AG20443 (cell line): ENCODE data around the gene METTL3.

ENCODE experiments used
- DNase-seq: peaks from one replicate; pipeline ENCODE4 v3.0.0; 2012; ENCODE audit warnings: low spot score, mixed read lengths

The METTL3 gene

DNA sequence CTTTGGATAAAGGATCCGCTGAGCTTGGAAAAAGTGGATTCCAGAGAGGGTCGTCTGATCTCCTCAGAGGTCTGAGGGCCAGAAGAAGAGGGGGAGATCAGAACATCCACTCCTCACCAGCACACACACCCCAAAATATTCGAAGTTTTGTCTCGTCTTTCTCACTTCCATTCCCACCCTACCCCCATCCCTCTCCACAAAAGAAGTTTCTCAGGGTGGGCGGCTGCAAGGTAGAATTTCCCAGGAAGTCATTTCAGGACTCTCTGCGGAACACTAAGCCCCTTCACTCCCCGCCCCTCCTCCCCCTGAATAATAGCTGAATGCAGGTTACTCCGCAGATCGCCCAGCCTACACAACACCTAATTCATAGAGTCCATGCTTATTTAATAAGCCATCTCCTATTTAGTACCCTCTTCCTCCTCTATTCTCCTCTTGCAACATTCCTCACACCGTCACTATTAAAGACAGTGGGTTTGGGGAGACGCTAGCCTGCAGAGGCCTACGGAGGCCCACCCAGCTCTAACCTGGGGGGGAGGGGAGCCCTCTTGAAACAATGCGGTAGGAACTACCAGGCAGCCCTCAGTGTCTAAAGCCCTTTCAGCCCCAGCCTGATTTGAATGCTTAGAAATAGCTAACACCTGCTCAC lies 15.7 kb upstream of the METTL3 start:
- DNase-seq: no peak

DNA sequence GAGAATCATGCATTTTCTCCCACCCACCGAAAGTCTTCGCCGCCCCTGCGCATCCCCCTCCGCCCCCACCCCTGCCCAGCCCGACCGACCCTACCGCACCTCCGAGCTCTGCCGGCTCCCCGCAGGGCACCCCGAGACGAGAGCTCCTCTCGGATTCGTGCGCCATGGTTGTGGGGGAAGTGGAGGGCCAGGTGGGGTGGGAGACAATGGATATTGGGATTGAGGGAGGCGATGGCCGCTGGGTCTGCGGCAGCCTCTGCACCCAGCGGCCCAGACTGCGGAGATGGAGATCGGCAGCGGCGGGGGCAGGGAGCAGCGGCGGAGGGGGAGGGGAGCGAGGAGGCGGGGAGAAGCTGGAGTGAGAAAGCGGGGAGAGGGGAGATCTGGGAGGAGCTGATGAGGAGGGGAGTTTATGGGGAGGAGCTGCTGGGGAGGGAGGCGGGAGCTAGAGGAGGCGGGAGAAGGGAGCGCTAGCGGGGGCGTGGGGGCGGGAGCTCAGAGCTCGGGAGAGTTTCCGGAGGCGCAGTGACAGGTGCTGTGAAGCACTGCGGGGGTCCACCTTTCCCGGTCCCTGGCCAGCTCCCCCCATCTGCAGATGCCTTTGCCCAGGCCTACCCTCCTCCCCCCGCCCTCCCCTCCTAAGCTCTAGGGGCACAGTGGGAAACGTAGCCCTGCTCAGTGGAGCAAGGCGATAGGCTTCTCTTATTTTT lies 15.0 kb upstream of the METTL3 start, which contains the start of gene SALL2:
Gene SALL2 (minus strand): TSS at position 385 of the 710 bp plus-strand sequence. CDS start 219 bp downstream, at position 166.
- peak; percentile 57 for DNase-seq

DNA sequence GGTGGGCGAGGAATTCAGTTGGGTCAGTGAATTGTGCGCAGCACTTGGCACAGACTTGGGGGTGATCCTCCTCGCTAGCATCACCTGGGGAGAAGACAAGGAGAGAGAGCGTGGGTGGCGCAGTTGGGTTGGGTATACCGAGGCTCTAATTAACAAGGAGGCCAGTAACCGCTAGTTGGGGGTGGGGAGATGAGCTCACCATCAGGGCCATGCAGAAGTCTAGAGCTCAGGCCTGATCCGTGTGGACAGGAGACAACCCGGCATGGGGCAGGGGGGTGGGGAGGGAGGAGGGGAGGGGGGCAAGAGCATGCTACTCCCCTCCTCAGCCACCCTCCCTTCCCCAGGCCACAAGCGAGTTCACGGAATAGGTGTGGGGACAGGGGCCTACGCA lies 14.4 kb upstream of the METTL3 start:
- no peak for DNase-seq

DNA sequence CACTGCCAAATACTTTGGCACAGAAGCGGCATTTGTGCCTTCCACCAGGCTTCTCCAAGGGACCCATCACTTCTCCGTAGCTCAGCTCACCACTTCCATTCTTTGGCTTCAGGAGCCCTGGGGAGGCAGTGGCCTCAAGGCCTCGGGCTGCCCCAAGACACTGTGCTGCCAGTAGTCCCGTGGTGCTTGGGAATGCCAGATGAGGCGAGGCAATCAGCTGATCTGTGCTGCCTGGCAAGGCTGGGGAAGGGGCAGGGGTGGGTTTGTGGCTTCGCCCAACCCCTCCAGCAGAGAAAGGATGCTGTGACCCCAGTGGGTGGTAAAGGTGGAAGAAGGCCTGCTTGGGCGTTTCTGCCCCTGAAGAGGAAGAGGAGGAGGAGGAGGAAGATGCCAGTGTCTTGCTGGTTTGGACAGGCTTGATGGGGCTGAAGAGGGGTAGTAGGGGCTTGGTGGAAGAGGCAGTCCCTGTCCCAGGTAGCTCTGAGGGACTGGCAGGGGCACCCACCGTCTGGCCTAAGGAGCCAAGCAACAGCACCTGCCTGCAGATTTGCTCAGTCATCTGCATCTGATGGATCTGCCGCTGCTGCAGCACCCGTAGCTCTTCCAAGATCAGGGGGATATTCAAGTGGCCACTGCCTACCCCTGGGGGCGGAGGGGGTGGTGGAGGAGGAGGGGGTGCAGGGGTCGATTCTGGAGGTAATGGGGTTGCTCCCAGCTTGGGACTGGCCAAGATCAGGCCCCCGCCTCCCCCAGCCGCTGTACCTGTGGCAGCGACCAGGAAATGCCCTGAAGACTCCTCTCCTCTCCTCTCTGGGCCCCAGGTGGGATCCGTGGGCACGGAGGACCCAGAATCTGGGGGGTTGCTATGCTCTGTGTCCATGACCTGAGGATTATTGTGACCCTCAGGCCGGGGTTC lies 13.7 kb upstream of the METTL3 start:
- DNase-seq: no peak

DNA sequence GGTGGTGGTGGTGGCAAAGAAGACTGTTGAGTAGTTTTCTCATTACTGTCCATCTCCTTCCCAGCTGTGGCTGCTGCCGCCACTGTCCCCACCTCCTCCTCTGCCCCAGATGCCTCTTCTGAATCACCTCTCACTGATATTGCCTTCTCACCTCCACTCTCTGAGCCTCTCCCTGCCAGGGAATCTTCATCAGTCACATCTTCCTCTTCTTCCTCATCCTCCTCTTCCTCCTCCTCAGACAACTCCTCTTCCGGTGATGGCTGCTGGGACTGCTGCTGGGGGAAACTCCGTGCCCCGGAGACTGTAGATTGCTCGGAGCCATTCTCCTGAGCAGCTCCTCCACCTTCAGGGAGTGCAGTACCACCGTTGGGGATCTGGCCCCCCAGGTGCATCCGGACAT lies 12.1 kb upstream of the METTL3 start:
- no peak for DNase-seq

DNA sequence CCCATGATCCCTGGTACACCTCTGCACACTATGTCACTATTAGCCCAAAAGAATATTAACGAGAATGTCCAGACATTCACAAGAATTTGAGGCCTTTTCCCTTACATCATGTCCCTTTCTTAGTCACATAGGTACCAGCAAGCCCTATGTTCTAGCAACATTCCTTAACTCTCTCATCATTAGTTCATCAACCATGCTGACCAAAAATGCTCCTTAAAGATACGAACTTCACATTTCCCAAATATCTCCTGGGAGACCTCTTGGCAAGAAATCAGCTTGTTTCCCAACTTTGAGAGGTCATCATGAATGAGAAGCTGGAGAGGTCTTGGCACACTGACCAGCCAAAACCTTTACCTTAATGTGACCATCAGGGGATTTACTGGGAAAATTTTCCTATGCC lies 10.4 kb upstream of the METTL3 start:
- peak; percentile 16 for DNase-seq

DNA sequence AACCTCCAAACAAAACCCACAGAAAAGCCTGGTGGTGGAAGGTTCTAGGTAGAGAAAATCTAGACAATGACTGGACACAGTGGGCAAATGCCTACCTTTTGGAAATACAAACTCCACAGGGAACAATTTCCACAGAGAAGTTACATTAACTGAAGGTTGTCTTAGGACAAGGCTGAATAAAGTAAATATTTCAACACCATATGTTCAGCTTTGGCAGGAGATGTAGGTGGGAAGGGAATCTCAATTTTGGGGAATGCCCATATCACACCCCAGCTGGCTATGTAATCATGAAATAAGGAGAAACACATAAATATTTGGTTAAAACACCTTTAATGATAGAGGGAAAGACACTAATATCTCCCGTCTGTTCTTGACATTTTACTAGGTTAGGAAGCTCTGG lies 9.6 kb upstream of the METTL3 start:
- DNase-seq: no peak

DNA sequence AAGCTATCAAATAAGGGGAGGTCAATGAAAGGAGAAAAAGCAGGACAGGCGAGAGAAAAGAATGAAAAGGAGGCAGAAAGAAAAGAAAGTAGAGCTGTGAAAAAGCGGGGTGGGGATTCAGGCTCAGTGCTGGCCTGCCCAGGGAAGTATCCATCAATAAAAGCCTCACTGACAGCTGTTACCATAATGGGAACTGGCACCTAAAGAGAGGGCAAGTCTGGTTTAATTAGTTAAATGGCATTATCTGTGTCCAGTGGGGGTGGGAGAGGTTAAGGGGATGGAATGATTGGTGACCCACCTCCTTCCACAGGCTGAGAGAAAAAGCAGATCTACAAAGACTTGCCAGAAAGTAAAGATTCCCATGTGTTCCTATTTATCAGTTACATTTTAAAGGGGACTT lies 7.6 kb upstream of the METTL3 start:
- DNase-seq: no peak

DNA sequence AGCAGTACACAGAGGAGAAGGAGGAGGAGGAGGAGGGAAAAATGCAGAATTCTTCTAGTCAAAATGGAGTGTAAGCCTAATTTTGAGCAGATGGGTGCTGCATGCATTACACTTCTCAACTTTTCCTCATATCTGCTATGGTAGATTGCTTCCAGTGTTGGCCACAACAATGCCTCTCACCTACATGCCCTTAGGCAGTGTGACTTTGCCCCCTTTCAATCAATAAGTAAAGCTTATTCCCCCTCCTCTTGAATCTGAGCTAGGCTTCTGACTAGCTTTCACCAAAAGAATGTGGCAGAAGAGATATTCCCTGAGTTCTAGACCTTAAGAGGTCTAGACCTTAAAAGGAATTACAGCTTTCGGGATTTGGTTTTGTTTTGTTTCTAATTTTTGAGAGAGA lies 3.2 kb upstream of the METTL3 start:
- no peak for DNase-seq

DNA sequence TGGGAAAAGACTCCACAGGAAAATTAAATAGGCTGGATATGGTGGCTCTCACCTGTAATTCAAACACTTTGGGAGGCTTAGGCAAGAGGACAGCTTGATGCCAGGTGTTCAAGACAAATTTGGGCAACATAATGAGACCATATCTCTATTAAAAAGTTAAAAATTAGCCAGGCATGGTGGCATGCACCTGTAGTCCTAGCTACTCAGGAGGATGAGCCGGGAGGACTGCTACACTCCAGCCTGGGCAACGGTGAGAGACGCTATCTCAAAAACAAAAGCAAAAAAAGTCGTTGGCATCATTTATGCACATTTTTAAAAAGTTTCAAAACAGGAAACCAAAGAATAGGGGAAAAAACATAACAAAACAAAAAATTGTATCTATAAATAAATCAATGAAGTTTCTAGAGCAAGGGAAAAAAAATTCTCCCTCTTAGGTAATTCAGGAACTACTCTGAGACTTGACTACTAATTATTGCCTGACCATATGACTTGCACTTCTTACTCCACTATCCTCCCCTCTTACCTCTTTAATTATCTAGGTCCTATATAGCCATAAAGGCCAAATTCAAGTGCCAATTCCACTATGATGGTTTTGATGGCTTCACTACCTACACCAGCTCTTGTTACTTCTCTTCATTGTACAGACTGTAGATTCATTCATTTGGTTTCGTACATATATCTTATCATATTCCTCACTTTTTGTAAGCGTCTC lies 1.6 kb downstream of the METTL3 start:
- no peak for DNase-seq

DNA sequence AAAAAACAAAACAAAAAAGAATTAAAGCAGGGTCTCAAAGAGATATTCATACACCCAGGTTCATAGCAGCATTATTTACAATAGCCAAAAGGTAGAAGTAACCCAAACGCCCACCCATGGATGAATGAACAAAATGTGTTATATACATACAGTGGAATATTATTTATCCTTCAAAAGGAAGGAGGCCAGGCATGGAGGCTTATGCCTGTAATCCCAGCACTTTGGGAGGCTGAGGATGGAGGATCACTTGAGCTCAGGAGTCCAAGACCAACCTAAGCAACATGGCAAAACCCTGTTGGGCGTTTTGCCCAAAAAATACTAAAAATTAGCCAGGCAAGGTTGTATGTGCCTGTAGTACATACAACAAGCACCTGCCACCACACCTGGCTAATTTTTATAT lies 4.6 kb downstream of the METTL3 start:
- no peak for DNase-seq

DNA sequence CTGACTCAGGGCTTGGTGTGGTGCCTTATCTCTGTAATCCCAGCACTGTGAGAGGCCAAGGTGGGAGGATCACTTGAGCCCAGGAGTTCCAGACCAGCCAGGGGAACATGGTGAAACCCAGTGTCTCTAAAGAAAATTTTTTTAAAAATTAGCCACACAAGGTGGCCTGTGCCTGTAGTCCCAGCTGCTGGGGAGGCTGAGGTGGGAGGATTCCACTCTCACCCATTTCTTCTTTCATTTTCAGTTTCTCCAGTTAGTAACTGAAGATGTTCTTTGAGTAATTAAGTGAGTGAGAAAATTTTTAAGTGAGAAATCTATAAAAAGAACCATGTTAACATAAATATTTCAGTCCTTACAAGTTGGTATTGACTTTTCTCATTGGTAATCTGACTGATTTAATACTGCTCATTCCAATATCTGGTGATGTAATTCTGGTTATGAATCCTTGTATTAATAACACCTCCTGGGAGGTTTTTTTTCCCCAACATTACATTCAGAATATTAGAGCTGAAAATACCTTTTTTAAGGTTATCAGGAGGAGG lies 6.1 kb downstream of the METTL3 start:
- DNase-seq: no peak

DNA sequence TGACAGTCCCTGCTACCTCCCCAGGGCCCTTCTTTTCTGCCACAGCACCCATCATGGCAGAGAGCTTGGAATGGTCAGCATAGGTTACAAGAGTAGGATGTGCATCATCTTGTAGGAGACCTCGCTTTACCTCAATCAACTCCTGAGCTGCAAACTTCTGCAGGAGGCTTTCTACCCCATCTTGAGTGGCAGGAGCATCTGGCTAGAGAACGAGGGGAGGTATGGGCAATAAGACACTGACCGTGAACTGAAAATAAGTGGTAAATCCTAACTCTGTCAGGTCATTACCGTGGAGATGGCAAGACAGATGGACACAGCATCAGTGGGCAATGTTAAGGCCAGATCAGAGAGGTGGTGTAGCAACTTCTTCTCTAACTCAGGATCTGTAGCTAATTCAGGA lies 7.8 kb downstream of the METTL3 start:
- no peak for DNase-seq

DNA sequence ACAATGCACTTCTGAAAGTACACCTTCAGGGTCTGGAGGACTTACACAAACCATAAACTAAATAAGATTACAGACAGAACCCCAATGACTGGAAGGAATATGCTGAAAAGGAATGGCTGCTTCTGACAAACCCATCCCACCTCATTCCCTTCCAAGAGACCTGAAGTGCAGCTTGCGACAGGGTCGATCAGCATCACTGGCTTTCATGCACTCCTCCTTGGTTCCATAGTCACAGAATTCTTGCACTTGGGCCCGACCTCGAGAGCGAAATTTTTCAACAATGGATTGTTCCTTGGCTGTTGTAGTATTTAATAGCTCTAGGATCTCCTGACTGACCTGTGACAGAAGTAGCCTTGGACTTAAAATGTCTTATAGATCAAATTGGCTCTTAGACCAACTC lies 9.6 kb downstream of the METTL3 start:
- DNase-seq: no peak

DNA sequence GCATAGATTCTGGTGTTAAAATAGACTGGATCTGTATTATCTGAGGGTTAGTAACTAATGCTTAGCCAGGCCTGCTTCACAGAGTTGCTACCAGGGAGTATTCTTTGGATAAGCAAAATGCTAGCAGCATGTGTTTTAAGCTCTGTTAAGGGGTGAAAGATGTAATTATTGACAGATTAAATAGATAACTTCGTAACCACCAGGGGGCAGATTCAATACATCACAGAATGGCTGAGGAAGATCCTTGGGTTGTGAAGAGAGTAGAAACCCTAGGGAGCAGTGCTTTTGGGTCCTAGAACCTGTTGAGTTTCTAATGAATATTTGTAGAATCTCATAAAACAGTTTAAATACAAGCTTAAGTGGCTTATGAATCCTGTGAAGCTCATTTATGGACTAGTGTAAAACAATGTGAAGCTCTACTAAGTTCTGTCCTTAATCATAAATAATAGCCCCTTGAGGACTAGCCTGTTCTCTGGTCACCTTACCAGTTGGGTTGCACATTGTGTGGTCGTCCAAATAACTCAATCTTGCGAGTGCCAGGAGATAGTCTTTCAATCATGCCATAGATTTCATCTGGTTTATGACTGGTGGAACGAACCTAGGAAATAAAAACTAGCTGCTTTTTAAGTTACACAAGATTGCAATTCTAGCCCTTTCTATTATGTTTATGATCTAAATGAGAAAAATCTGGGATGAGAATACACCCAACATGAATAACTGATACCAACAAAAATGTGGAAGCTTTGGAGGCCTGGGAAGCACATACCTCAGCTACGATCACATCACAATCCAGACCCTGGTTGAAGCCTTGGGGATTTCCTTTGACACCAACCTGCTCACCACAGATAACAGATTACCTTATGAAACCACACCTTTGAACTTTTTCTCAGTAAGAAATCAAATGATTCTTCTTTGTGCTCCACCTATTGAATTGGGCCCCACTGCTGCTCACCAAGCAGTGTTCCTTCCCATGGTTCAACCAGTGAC lies 12.3 kb downstream of the METTL3 start:
- DNase-seq: peak; percentile 50

DNA sequence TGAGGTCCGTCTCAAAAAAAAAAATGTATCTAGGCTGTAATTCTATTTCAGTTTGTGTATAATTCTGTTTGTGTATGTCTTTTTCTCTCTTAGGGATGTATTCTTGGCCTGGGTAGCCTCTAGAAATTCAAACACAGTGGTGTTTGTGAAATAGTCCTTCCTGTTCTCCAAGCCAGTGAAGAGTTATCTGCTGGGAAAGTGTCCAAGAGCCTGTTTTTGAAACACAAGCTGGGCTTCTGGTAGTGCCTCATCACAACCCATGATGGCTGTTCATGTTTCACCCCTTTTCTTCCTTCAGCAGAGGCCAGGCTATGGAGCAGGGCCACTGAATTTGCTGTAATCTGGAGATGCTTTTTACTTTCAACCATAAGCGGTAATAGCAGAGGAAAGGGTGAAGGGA lies 14.7 kb downstream of the METTL3 start:
- DNase-seq: no peak

DNA sequence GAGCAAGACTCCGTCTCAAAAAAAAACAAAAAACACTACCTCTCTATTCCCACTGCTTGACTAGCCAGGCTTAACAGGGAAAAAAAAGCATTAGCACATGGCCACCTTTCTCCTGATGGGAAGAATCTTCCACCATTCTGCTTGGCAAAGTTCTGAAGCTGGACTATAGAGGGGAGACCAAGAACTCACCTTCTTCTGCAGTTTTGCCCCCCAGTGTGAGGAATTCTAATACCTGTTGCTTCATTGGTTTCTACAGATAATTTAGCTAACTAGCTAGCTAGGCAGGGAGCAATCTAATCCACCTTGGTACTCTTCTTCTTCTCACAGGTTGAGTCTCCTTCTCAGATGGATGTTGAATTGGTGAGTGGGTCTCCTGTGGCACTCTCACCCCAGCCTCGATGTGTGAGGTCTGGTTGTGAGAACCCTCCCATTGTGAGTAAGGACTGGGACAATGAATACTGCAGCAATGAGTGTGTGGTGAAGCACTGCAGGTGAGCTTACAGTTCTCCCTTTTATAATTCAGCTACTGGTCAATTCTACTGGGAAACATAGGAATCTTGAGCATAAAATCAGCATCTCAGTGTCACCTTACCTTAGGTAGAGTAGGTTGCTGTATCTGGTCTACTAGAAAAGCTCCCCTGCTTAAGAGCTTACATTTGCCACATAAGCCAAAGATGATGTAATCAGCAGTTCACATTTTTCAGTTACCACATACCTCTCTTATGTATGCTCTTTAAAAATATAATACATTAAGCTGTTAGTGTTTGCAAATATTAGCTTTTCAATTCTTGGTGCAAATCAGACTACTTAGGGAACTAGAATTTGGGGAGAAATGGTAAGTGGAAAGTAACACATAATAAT lies 16.0 kb downstream of the METTL3 start:
- no peak for DNase-seq

DNA sequence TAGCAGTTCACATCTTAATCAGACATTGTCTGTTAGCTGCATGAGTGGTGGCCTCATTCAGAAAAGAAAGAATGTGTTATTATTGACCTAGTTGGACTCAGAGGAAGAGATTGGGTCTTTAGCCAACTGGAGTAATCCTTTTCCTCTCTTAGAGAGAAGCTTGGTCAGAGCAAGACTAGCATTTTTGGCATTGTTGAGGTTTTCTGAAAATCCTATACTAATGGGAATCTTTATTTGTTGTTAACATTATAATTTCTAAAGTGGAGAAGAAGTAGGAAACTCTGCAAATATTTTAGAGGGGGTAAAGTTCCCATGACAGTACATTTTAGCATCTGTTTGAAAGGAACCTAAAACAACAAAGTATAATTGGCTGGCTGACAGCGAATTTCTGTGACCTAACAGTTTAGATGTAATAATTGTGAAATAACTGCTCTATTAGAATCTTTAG lies 24.5 kb downstream of the METTL3 start:
- peak; percentile 68 for DNase-seq

DNA sequence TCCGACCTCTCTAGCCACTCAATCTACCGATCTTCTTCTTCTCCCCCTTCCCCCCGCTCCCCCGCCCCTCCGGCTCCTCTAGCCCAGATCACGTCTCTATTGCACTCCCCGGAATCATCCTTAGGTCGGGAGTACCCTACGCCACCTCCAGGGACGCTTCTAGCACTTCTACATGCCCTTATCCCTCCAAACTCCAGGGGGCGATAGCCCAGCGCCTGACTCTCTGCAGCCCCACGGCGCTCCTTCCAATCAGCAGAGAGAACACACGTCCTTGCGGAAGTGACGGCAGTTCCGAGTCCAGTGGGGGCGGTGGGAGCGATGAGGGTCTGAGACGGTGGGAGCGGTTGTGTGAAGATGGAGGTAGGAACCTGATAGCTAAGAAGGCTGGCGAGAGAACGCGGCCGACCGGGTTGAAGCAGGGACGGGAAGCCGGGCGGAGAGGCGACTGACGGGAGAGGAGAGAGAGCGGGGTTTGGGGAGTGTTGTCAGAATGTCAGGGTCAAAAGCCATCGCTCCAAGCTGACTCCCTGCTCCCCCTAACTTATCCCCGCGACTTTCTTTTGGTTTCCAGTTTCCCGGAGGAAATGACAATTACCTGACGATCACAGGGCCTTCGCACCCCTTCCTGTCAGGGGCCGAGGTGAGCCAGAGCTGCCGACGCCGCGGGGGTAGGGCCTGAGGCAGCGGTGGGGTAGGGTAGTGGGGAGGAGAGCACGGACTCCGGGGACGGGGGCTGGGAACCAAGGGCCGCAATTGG lies 34.0 kb downstream of the METTL3 start, which contains the start of the genes RAB2B and TOX4:
Gene RAB2B (minus strand): TSS at position 35 of the 757 bp plus-strand sequence. CDS start 87 bp downstream, outside the sequence.
Gene TOX4 (plus strand): TSS at position 271 of the 757 bp plus-strand sequence. CDS start 84 bp downstream, at position 355.
- peak; percentile 95 for DNase-seq
